Left ventricle myocardium inferior (tissue), 1 donor: ENCODE results near the gene DCP2. TPM values are rescaled to one million over a fixed set of nuclear protein-coding genes. Genes with fewer than 3 reads are reported as not detected.

Experiments
- DNase-seq: peaks from one replicate; pipeline ENCODE4 v3.0.0-alpha.2; 2020
- H3K27ac ChIP-seq: fragments of 200-600 bp; replicated peaks from 2 replicates; pipeline ENCODE4 v1.8.0; 2021
- H3K27me3 ChIP-seq: fragments of 200-600 bp; 2 replicates; pipeline ENCODE4 v1.8.0; 2021; ENCODE audit warnings: low read depth
- H3K36me3 ChIP-seq: fragments of 200-600 bp; 2 replicates; pipeline ENCODE4 v1.8.0; 2021
- H3K4me1 ChIP-seq: fragments of 200-600 bp; 2 replicates; pipeline ENCODE4 v1.8.0; 2021
- H3K4me3 ChIP-seq: fragments of 200-600 bp; 2 replicates; pipeline ENCODE4 v1.8.0; 2021; ENCODE audit warnings: mild to moderate bottlenecking, moderate library complexity
- H3K9me3 ChIP-seq: fragments of 200-600 bp; replicated peaks from 2 replicates; pipeline ENCODE4 v1.8.0; 2021
- CTCF ChIP-seq: fragments of 200-600 bp; IDR thresholded peaks from 2 replicates; pipeline ENCODE4 v1.8.0; 2021; ENCODE audit warnings: antibody characterized with exemption, mild to moderate bottlenecking, borderline replicate concordance
- intact Hi-C: fragments of 100-400 bp; cut with micrococcal nuclease; formaldehyde crosslinking; loops from one replicate; pipeline ENCODE4 v1.11.0; 2022
- total RNA-seq: library from RNA; stranded (reverse); fragmentation: NEBNext Ultra II Directional; extraction: Animal tissue kit (Norgen Biotek cat#: 25700); gene quantifications from one replicate; pipeline ENCODE4 v1.2.1, GENCODE V29; 2021
- donor health status: DM: no; HTN: yes; CAD: no; lungs with severe emphysema.

The DCP2 gene
- total RNA-seq, 1 donor from 2014 or later: 19.2 TPM

- Histone ChIP-seq H3K4me1 (peaks cover 29% of the 10 kb centered on the region), H3K4me3 (no peak overlapping the region), H3K27ac (no peak overlapping the region), H3K9me3 (no peaks in the 10 kb centered on the region), H3K36me3 (peaks cover 45% of the 10 kb centered on the region), H3K27me3 (no peaks in the 10 kb centered on the region)
- TF ChIP-seq CTCF: no peak
- DNase-seq: no peak
- intact Hi-C loops: no loop called here
Measured at GRCh38 chr5:113040672-113041260, 64.2 kb downstream of the DCP2 start.

- peaks cover 46% of the 10 kb centered on the region for H3K36me3 ChIP-seq
- intact Hi-C loops: no loop called here
- H3K27ac ChIP-seq: peak overlapping the region; percentile 76
- no peak for TF ChIP-seq CTCF
- peaks cover 29% of the 10 kb centered on the region for H3K4me1 ChIP-seq
- no peaks in the 10 kb centered on the region for H3K9me3 ChIP-seq
- DNase-seq: no peak
- no peaks in the 10 kb centered on the region for H3K27me3 ChIP-seq
- H3K4me3 ChIP-seq: no peak overlapping the region
Measured at GRCh38 chr5:113042491-113043243, 66.1 kb downstream of the DCP2 start.

GRCh38 chr5:113043491-113043931 lies 66.9 kb downstream of the DCP2 start:
- peak overlapping the region; percentile 76 for H3K27ac ChIP-seq
- peaks cover 29% of the 10 kb centered on the region for H3K4me1 ChIP-seq
- intact Hi-C loops: no loop called here
- no peaks in the 10 kb centered on the region for H3K9me3 ChIP-seq
- no peak overlapping the region for H3K4me3 ChIP-seq
- peak; percentile 47 for TF ChIP-seq CTCF
- H3K36me3 ChIP-seq: peaks cover 46% of the 10 kb centered on the region
- DNase-seq: peak; percentile 72
- H3K27me3 ChIP-seq: no peaks in the 10 kb centered on the region

GRCh38 chr5:113044776-113045465 lies 68.3 kb downstream of the DCP2 start:
- Histone ChIP-seq H3K27me3 (no peaks in the 10 kb centered on the region), H3K4me1 (peaks cover 29% of the 10 kb centered on the region), H3K36me3 (peaks cover 48% of the 10 kb centered on the region), H3K27ac (no peak overlapping the region), H3K9me3 (no peaks in the 10 kb centered on the region), H3K4me3 (no peak overlapping the region)
- no peak for DNase-seq
- intact Hi-C loops: no loop called here
- TF ChIP-seq CTCF: no peak

GRCh38 chr5:113047234-113047633 lies 70.6 kb downstream of the DCP2 start:
- H3K27ac ChIP-seq: no peak overlapping the region
- no peak overlapping the region for H3K4me3 ChIP-seq
- DNase-seq: no peak
- no peaks in the 10 kb centered on the region for H3K27me3 ChIP-seq
- TF ChIP-seq CTCF: no peak
- peaks cover 49% of the 10 kb centered on the region for H3K4me1 ChIP-seq
- H3K9me3 ChIP-seq: no peaks in the 10 kb centered on the region
- intact Hi-C loops: no loop called here
- H3K36me3 ChIP-seq: peaks cover 44% of the 10 kb centered on the region
